Measurements from ENCODE around the gene CKMT1A.
A peak's percentile ranks its signal among the peaks of the same experiment; 100 is the strongest.
"Not testable (repeated sequence)": the region's sequence is repeated elsewhere in the genome, so short reads cannot be mapped to it uniquely, and the experiment has no call there.

The CKMT1A gene

DNA sequence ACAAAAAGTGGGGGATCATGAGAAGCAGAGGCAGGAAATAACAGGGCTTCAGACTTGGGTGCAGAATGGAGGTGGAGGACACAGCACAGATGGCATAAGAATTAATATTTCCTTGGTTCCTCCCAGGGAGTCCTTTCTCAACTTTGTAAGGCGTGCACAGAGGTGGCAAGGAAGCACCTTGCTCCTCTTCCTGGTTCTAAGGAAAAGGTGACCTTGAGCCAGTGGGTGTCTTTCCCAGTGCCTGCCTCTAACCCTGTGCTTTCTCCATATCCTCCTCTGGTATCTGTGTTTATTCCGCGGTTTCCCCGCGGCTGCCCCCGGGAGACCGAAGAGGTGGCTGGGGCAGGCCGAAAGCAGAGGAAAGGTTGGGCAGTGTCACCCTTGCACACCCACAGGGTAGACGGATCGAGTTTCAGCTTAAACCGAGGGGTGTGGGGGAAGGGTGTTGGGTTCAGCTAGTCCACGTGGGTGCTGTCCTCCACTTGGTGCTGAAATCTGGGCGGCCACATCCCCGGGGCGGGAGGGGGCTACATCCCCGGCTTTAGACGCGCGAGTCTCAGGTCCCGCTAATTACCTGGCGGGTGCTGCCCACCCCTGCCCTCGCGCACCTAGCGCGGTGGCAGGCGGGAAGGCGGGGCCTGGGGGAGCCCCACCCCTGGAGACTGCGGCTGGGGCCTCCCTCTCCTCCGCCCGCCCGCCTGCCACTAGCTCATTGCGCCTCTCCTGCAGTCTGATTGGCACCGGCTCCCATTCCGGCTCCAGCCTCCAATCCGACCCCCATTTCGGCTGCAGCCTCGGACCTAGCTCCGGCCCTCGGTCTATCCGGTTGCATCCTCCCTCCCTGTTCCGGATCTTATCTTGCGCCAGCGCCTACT, at the start of gene CKMT1A:
TSS of gene CKMT1A (plus strand) at position 712 of the 875 bp plus-strand sequence. CDS start 192 bp downstream, outside the sequence.
- not testable (repeated sequence) for DNase-seq (ENCODE audit: low spot score)

GRCh38 chr15:43648649-43649429, 44.8 kb upstream of the CKMT1A start, which contains the start of gene CATSPER2:
Gene CATSPER2, minus strand, starts transcription at chr15:43648844. Its CDS starts 783 bp downstream, at chr15:43648061.
- no peak for DNase-seq (ENCODE audit: low spot score)

GRCh38 chr15:43649430-43649926, 44.2 kb upstream of the CKMT1A start:
- not testable (repeated sequence) for DNase-seq (ENCODE audit: low spot score)

DNA sequence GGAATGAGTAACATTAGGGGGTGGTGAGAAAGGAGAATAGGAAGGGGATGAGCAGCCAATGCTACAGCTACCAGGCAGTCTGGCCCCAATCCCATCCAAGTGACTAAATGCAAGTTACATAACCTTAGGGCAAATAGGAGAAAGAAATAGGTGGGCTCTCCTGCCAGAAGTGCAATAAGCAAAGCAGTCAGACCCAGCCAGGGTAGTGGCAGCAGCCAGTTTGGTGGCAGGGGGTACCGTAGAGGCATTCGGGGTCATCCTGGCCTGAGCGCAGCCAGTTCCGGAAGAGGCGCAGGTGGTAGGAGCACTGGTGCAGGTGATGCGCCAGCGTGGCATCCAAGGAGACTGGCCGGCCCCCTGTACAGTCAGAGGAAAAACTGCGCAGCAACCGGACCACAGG, 33.9 kb upstream of the CKMT1A start:
- not testable (repeated sequence) for DNase-seq (ENCODE audit: low spot score)

- not testable (repeated sequence) for DNase-seq (ENCODE audit: low spot score)
Measured at GRCh38 chr15:43662293-43662692, 31.4 kb upstream of the CKMT1A start.

- DNase-seq (ENCODE audit: low spot score) = not testable (repeated sequence)
Measured at GRCh38 chr15:43663333-43663732, 30.3 kb upstream of the CKMT1A start.

DNA sequence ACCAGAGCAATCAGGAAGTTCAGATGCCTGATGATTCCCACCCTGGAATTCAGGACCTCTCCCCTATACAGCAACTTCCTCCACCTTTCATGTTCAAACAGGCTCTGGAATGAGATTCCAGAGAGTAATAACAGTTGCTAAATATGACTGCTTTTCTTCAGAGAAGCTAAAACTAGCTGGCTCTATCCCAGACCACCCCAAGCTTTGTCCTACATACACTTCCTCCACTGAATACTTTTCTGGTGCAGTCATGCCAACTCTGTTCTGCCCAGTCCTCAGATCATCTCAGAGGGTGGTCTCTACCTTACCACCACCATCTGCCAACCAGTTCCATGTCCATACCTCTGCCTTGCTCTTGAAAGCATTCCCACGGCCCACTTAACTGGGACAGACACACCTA, 27.5 kb upstream of the CKMT1A start:
- not testable (repeated sequence) for DNase-seq (ENCODE audit: low spot score)

DNA sequence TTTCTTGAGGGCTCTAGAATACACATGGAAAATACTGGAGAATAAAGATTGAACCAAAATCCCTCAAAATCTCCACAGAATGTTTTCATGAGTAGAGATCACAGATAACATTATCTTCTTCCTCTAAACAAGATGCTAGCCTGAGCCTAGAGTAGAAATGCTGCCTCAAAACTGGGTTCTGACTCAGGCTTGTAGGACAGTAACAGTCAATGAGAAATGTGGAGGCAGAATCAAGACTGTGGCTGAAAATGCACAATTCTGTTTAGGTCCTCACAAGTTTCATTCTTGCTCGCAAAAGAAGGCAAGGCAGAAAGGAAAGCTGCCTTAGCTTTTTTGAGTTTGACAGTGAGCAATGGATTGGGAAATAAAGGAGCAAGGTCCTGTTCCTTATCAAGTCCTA, 19.5 kb upstream of the CKMT1A start:
- not testable (repeated sequence) for DNase-seq (ENCODE audit: low spot score)

- DNase-seq (ENCODE audit: low spot score) = not testable (repeated sequence)
Measured at GRCh38 chr15:43689604-43690301, 3.9 kb upstream of the CKMT1A start.

- not testable (repeated sequence) for DNase-seq (ENCODE audit: low spot score)
Measured at GRCh38 chr15:43692679-43693078, 980 bp upstream of the CKMT1A start.

GRCh38 chr15:43702174-43702573, 8.5 kb downstream of the CKMT1A start:
- DNase-seq (ENCODE audit: low spot score) = no peak

DNA sequence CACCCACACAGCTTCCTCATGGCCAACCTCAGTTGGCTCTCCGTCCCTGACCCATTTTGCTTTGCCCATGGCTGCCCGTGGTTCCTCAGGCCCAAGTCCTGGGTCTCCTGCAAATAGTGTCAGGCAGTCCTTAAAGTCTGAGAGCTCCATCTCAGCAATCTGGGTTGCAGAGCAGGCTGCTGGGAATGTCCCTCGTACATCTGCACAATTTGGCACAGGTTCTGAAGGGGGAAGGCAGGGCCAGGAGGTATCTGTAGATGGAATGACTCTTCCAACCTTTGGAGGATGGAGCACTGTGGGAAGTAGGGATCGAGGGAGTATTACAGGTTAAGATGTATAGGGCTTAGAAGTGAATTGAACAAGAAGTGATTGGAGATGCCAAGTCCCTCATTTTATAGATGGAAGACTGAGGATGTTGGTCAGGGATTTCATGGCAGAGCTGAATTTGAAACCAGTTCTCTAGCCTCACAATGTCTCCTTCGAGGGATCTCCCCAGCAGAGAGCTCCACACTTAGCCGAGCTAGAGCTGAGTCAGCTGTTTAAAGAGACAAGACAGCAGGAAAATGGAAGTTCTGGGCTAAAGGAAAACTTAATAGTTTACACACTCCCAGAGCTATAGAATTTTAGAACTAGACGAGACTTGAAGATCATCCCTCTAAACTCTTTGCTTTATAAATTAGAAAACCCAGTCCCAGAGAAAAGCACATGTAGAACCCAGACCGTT, 9.2 kb downstream of the CKMT1A start:
- no peak for DNase-seq (ENCODE audit: low spot score)

DNA sequence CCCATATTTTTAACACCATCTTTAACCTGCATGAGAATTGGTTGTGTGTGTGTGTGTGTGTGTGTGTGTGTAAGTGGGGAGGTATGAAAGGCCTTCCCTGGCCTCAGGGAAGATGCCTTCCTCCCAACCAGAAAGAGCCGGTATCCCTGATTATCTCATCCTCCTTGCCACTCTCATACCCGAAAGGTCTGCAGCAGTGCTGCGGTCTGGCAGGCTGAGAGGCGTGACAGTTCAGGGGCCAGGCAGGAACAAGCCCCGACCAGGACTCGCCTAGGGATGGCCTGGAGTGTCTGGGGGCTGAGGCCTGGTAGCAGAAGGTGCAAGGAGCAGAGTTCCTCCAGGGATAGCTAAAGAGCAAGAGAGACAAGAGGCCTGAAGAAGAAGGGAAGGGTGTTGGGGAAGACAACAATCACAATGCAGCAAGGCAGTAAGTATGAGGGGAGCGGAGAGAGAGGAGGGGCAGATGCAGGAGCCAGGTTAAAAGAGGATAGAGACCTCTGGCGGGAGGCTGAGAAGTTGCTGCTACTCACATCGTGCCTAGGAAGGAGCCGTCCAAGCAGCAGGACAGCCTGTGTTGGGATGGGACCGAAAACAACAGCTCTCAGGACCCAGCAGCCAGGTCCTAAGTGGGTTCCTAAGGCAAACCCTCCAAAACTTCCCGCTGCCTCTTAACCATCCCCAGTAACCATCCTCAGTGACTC, 16.9 kb downstream of the CKMT1A start:
- DNase-seq (ENCODE audit: low spot score) = not testable (repeated sequence)

GRCh38 chr15:43723151-43723550, 29.5 kb downstream of the CKMT1A start:
- DNase-seq (ENCODE audit: low spot score) = no peak

GRCh38 chr15:43726306-43726705, 32.6 kb downstream of the CKMT1A start:
- not testable (repeated sequence) for DNase-seq (ENCODE audit: low spot score)

- DNase-seq (ENCODE audit: low spot score) = not testable (repeated sequence)
Measured at GRCh38 chr15:43728053-43728725, 34.5 kb downstream of the CKMT1A start.

DNA sequence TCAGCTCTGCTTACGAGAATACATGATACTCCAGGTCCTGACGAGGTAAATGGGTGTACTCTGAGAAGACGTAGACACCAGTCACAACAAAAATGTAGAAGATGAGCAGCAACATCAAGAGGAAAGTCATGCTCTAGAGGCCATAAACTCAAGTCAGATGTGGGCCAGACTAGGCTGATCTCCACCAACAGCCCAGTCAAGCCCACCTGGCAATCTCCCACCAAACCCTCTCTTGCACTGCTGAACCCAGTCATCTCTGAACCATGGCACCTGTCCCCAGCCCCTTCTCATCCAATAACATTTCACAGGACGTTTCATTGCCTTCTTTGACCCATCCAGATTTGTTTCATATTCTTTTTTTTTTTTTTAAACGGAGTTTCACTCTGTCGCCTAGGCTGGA, 41.8 kb downstream of the CKMT1A start:
- no peak for DNase-seq (ENCODE audit: low spot score)

GRCh38 chr15:43746245-43746902, 52.7 kb downstream of the CKMT1A start, which contains the start of gene PDIA3:
Gene PDIA3, plus strand, starts transcription at chr15:43746438. Its CDS starts 102 bp downstream, at chr15:43746540.
- peak; percentile 86 for DNase-seq (ENCODE audit: low spot score)

DNA sequence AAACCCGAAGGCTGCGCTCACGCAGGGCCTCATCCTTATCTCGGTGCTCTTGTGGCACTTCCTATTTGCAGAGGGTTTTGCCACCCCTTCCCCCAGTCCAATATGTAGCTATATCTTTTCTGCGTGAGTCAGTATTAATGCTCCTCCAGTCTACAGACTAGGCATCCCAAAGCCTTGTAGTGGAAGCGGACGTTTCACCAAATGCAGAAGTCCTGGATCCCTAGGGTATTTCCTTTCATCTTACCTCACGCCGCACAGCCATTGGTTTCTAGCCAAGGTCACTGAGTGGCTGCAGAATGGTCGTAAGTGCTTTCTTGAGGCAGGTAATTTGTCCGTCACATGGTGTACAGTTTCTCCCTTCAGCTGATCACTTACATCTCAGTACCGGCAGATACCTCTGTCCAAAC, 53.2 kb downstream of the CKMT1A start:
- DNase-seq (ENCODE audit: low spot score) = peak; percentile 44
